Measurements from ENCODE around the gene TIGD3. TPM values are rescaled to one million over a fixed set of nuclear protein-coding genes. Genes with fewer than 3 reads are reported as not detected.

TIGD3 gene
- total RNA-seq, 2 donors from 2014 or later: 0.99 to 1.0 TPM

DNA sequence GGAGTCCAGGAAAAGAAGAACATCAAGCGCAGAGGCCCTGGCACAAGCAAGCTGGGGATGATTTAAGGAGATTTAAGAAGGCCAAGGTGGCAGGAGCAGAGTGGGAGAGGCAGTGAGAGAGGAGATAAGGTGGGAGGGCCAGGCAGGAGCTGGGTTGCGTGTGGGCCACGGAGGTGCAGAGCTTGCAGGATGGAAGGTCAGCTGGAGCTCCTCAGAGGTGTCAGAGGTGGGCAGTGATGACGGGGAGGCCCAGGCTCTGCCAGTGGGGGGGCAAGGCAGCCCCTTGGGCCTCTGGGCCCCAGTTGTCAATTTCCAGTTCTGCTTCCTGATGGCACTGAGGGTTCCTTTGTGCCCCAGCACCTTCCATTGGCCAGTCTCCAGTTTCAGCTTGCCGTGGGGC lies 38.3 kb downstream of the TIGD3 start:
- Histone ChIP-seq H3K27ac (ENCODE audit: low read depth, low read length) (no peak overlapping the region), H3K4me3 (ENCODE audit: low read length) (no peak overlapping the region), H3K27me3 (ENCODE audit: control insufficient read depth, insufficient read depth, low read length, poor library complexity, severe bottlenecking) (no peaks in the 10 kb centered on the region), H3K9me3 (ENCODE audit: control insufficient read depth, low read length) (no peaks in the 10 kb centered on the region), H3K36me3 (ENCODE audit: control insufficient read depth, insufficient read depth, low read length) (peaks cover 7% of the 10 kb centered on the region), H3K4me1 (ENCODE audit: control insufficient read depth, insufficient read depth, low read length) (no peaks in the 10 kb centered on the region), H3K9ac (ENCODE audit: extremely low read depth, low read length, poor library complexity, severe bottlenecking) (no peak overlapping the region)
- WGBS, 2 experiments (ENCODE audit: insufficient coverage in 1 of 2, insufficient read length in 1 of 2): 95 to 100% methylated on average over 1 to 5 of the region's 5 CpGs
- DNase-seq: no peak
- TF ChIP-seq, protein P1, sequence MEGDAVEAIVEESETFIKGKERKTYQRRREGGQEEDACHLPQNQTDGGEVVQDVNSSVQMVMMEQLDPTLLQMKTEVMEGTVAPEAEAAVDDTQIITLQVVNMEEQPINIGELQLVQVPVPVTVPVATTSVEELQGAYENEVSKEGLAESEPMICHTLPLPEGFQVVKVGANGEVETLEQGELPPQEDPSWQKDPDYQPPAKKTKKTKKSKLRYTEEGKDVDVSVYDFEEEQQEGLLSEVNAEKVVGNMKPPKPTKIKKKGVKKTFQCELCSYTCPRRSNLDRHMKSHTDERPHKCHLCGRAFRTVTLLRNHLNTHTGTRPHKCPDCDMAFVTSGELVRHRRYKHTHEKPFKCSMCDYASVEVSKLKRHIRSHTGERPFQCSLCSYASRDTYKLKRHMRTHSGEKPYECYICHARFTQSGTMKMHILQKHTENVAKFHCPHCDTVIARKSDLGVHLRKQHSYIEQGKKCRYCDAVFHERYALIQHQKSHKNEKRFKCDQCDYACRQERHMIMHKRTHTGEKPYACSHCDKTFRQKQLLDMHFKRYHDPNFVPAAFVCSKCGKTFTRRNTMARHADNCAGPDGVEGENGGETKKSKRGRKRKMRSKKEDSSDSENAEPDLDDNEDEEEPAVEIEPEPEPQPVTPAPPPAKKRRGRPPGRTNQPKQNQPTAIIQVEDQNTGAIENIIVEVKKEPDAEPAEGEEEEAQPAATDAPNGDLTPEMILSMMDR (conservative IDR thresholded peaks at IDR 0.05): no peak
- Mint-ChIP-seq H3K4me1 (peaks cover 14% of the 10 kb centered on the region), H3K4me3 (no peak overlapping the region), H3K27me3 (ENCODE audit: insufficient read depth) (no peaks in the 10 kb centered on the region), H3K27ac (no peak overlapping the region), H3K36me3 (ENCODE audit: low read depth) (peaks cover 11% of the 10 kb centered on the region), H3K9me3 (no peaks in the 10 kb centered on the region)

DNA sequence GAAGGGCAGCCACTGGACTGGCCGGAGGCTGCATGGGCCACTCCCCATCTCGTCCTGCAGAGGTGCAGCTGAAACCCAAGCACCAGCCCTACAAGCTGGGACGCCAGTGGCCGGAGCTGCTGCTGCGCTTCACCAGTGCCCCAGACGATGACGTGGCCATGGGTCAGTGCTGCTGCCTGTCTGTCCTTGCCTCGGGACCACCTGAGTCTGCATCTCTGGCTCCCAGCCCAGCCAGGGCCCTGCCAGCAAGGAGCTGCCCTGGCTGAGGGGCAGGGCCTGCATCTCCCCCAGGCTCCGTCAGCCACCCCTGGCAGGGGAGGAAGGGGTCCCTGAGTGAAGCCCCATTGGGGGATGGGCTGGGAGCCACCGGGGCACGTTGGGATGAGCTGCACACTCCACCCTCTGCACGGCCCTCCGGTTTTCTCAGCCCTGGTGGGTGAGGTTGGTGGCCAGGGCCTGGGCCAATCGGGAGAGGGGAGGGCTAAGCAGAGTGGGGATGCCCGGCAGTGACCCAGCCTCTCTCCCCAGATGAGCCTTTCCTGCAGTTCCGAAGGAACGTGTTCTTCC lies 39.0 kb downstream of the TIGD3 start:
- peaks cover 14% of the 10 kb centered on the region for H3K4me1 Mint-ChIP-seq
- no peaks in the 10 kb centered on the region for H3K27me3 ChIP-seq (ENCODE audit: control insufficient read depth, insufficient read depth, low read length, poor library complexity, severe bottlenecking)
- no peak overlapping the region for H3K4me3 ChIP-seq (ENCODE audit: low read length)
- H3K27ac ChIP-seq (ENCODE audit: low read depth, low read length): no peak overlapping the region
- no peaks in the 10 kb centered on the region for H3K27me3 Mint-ChIP-seq (ENCODE audit: insufficient read depth)
- 85 to 89% methylated on average over 13 to 17 of the region's 17 CpGs for WGBS, 2 experiments (ENCODE audit: insufficient coverage in 1 of 2, insufficient read length in 1 of 2)
- TF ChIP-seq, protein P1 (conservative IDR thresholded peaks at IDR 0.05): no peak
- peaks cover 16% of the 10 kb centered on the region for H3K36me3 Mint-ChIP-seq (ENCODE audit: low read depth)
- H3K4me3 Mint-ChIP-seq: no peak overlapping the region
- H3K9me3 ChIP-seq (ENCODE audit: control insufficient read depth, low read length): no peaks in the 10 kb centered on the region
- no peak for DNase-seq
- H3K9me3 Mint-ChIP-seq: no peaks in the 10 kb centered on the region
- peaks cover 7% of the 10 kb centered on the region for H3K36me3 ChIP-seq (ENCODE audit: control insufficient read depth, insufficient read depth, low read length)
- no peak overlapping the region for H3K9ac ChIP-seq (ENCODE audit: extremely low read depth, low read length, poor library complexity, severe bottlenecking)
- no peak overlapping the region for H3K27ac Mint-ChIP-seq
- H3K4me1 ChIP-seq (ENCODE audit: control insufficient read depth, insufficient read depth, low read length): no peaks in the 10 kb centered on the region

DNA sequence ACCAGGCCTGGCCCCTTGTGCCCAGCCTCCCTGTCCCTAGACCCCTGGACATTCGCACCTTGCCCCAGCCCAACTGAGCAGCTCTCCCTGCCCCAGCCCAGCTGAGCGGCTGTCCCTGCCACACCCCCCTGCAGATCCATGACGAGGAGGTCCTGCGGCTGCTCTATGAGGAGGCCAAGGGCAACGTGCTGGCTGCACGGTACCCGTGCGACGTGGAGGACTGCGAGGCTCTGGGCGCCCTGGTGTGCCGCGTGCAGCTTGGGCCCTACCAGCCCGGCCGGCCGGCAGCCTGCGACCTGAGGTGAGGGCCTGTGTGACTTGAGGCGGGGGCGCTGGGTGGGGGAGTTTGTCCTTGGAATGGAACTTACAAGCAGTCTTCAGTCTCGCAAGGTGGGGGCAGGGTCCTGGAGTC lies 39.6 kb downstream of the TIGD3 start:
- no peaks in the 10 kb centered on the region for H3K27me3 Mint-ChIP-seq (ENCODE audit: insufficient read depth)
- Histone ChIP-seq H3K4me1 (ENCODE audit: control insufficient read depth, insufficient read depth, low read length) (no peaks in the 10 kb centered on the region), H3K4me3 (ENCODE audit: low read length) (no peak overlapping the region), H3K9me3 (ENCODE audit: control insufficient read depth, low read length) (no peaks in the 10 kb centered on the region), H3K9ac (ENCODE audit: extremely low read depth, low read length, poor library complexity, severe bottlenecking) (no peak overlapping the region), H3K36me3 (ENCODE audit: control insufficient read depth, insufficient read depth, low read length) (peaks cover 7% of the 10 kb centered on the region), H3K27me3 (ENCODE audit: control insufficient read depth, insufficient read depth, low read length, poor library complexity, severe bottlenecking) (no peaks in the 10 kb centered on the region), H3K27ac (ENCODE audit: low read depth, low read length) (no peak overlapping the region)
- TF ChIP-seq, protein P1 (conservative IDR thresholded peaks at IDR 0.05): no peak
- H3K4me3 Mint-ChIP-seq: no peak overlapping the region
- H3K4me1 Mint-ChIP-seq: peaks cover 9% of the 10 kb centered on the region
- 95 to 100% methylated on average over 2 to 20 of the region's 20 CpGs for WGBS, 2 experiments (ENCODE audit: insufficient coverage in 1 of 2, insufficient read length in 1 of 2)
- DNase-seq: no peak
- H3K9me3 Mint-ChIP-seq: no peaks in the 10 kb centered on the region
- H3K27ac Mint-ChIP-seq: no peak overlapping the region
- H3K36me3 Mint-ChIP-seq (ENCODE audit: low read depth): peaks cover 15% of the 10 kb centered on the region

Measured in endodermal cell (in vitro differentiated cells).